ENCODE results near the gene DZIP1.
"Not testable (repeated sequence)": the region's sequence is repeated elsewhere in the genome, so short reads cannot be mapped to it uniquely, and the experiment has no call there.

Gene DZIP1

DNA sequence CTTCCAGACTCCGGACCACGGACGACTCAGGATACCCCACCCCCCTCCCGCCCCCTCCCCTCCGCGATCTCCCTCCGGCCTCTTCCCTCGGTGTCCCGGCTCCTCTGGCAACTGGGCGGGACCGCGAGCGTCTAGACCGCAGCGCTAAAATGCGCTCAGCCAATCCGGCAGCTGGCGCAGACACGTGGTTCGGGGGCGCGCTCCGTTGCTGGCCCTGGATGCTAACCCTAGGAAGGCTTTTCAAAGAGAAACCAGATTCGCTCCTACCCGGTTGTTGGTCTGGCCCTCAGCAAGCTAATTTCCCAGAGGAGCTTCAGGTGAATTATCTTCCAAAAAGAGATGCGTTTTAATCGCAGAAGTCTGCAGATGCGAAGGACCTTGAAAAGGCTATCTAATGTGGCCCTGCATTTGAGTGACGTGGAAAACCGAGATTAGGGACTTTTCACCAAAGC is at the start of gene DZIP1:
DZIP1 (minus strand) TSS at position 106 of the 452 bp plus-strand sequence. CDS start 2,677 bp downstream, outside the sequence.
- peak; percentile 39 for DNase-seq

- not testable (repeated sequence) for DNase-seq
These were observed 46.5 kb upstream of the DZIP1 start for GRCh38 chr13:95690986-95691385.

GRCh38 chr13:95689582-95689926 is 45.0 kb upstream of the DZIP1 start:
- DNase-seq, result no peak

DNA sequence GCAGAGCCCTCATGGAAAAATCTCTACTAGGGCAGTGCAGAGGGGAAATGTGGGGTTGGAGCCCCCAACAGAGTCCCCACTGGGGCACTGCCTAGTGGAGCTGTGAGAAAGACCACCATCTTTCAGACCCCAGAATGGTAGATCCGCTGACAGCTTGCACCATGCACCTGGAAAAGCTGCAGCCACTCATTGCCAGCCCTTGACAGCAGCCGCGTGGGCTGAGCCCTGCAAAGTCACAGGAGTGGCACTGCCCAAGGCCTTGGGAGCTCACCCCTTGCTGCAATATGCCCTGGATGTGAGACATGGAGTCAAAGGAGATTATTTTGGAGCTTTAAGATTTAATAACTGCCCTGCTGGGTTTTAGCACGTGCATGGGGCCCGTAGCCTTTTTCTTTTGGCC is 40.5 kb upstream of the DZIP1 start:
- DNase-seq, result not testable (repeated sequence)

DNA sequence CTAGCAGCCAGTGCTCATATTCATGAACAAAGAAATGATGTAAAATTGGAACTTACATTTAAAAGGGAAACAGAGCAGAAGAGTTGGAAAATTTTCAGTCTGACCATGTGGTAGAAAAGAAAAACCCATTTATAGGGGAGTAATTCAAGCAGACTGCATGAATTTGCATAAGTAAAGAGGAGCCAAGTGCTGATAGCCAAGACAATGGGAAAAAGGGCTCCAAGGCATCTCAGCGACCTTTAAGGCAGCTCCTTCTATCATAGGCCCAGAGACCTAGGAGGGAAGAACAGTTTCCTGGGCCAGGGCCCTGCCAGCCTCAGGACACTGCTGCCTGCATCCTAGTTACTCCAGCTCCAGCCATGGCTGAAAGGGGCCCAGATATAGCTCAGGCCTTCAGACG is 39.9 kb upstream of the DZIP1 start:
- DNase-seq, result no peak

GRCh38 chr13:95679722-95680121 is 35.2 kb upstream of the DZIP1 start:
- DNase-seq, result no peak

DNA sequence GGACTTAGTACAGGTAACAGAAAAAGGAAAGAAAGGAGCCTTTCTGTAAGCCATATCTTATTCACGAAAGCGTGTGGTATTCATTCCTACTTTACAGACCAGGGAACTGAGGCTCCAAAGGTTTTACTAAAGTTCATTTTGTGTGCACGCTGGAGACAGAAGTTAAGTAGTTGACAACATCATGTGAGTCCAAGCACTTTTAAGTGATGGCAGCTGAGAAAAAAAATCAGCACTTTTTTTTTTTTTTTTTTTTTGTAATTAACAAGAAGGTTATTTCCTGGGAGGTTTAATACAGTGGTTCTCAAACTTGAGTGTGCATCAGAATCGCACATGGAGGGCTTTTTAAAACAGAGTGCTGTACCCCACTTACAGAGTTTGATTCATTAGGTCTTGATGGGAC is 34.5 kb upstream of the DZIP1 start:
- no peak for DNase-seq

GRCh38 chr13:95677564-95678266 is 33.2 kb upstream of the DZIP1 start:
- DNase-seq, result no peak

- DNase-seq, result peak; percentile 100
These were observed 32.5 kb upstream of the DZIP1 start, which contains the start of gene DNAJC3 for GRCh38 chr13:95676762-95677563. Gene DNAJC3 (plus strand): TSS chr13:95677139. CDS start chr13:95677256, 117 bp downstream.

DNA sequence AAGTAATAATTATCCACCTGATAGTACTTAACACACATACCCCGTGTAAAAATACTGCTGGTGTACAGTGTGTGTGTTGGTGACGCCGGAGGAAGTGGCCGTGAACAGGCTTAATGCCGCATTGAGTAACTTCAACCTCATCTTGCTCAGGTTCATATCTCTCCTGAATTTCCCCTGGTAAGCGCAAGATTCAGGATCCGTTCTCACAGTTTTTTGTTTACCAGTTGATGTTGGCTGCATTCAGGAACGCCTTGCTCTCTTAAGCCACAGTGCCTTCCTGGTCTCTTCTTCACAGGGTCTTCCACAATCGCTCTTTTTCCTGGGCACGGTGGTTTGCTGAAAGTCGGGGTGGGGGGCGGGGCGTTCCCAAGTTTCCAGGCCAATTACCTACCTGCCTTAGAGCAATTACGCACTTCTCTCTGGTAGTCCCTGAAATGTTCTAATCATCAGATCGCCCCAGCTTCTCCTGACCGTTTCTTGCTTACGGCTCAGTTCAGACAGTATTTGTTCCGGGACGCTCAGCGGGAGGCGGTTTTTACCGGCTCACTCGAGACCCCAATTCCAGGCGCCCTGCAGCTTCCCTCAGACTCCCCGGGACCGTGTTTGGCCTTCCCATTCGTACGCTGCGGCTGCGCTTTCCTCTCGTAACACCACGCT is 31.7 kb upstream of the DZIP1 start:
- DNase-seq, result no peak

- DNase-seq, result no peak
These were observed 27.1 kb upstream of the DZIP1 start for GRCh38 chr13:95671597-95671996.

GRCh38 chr13:95667235-95667634 is 22.7 kb upstream of the DZIP1 start:
- DNase-seq, result not testable (repeated sequence)

DNA sequence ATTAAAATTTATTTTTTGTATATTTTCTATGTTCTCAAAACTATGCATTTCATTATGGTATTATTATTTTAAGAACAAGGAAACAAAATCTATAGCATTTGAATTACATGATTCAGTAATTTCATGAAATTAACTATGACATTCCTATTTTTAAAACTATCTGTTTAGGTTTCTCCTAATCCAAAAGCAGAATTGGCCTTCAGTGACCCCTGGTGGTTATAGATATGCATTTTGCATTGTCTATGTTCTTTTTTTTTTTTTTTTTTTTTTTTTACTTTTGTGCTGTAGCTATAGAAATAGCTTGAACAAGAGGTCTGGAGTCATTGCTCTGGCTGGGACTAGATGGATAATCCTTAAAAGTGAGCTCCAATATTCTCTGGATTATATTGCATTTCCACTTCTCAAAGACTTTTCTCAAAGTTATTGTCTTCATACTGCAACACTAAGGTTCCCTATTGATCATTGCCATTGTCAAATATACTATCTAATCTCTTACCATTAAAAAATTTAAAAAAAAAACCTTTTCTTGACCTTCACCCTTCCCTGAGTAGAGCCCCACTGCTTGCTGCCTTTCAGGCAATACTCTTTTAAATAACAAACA is 16.6 kb upstream of the DZIP1 start:
- DNase-seq, result peak; percentile 33

DNA sequence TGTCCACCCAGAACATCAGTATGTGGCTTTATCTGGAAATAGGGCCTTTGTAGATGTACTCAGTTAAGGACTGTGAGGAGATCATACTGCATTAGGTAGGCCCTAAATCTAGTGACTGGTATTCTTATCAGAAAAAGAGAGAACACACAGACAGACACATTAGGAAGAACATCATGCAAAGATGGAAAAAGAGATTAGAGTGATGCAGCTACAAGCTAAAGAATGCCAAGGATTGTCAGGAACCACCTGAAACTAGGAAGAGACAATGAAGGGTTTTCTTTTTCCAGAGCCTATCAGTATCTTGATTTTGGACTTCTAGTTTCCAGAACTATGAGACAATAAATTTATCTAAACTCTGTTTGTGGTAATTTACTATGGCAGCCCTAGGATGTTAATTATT is 15.0 kb upstream of the DZIP1 start:
- DNase-seq, result no peak

DNA sequence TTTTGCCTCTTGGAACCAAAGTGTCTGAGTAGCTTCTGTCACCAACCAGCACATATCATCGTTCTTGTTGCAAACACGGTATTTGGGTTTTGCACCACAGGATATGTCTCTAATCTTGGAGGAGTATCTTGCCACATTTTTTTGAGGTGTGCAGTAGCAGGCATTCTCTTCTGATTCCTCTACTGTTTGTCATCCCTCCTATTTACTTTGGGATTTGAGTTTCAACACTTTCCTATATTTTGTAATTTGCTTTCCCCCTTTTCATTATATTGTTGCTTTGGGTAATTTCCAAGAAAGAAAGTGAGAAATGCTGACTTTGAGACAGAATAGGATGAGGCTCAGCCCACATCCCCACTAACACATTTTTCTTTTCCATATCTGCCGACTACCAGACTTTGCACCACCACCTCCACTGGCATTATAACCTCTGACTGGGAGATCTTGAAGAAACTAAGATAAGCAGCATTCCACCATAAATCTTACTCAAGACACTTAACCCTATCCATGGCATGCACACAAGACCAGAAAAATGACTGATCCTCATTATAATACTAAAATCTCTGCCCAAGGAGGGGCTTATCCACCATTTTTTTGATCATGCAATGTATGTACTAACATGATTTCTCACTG is 12.0 kb upstream of the DZIP1 start:
- no peak for DNase-seq

- DNase-seq, result no peak
These were observed 8.3 kb upstream of the DZIP1 start for GRCh38 chr13:95652821-95653220.

- no peak for DNase-seq
These were observed 7.8 kb upstream of the DZIP1 start for GRCh38 chr13:95652244-95652764.

DNA sequence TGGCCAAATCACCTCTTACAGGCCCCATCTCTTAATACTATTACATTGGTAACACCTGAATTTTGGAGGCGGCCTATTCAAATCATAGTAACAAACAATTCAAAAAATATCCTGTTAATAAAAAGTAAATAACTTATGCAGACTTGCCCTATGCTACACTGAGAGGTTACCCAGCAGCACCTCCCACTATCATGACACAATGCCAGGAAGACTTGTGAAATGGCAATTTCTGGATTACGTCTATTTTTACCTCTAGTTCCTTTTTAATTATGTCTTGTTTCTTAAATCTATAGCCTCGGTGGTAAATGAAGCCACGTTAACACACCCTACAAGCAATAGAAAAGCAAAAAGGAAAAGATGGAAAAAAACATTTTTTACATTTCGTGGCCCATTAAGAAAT is 6.2 kb upstream of the DZIP1 start:
- DNase-seq, result no peak

DNA sequence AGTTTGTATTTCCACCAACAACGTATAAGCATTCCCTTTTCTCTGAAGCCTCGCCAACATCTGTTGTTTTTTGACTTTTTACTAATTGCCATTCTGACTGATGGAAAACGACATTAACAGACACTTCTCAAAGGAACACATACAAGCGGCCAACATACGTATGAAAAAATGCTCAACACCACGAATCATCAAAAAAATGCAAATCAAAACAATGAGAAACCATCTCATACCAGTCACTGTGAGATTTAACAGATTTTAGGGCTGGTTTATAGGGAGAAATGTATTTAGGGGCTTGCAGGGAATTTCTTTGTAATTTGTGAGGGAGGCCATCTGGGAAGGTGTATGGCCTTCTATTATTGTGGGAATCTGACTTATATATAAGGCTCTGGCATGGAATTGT is 2.8 kb upstream of the DZIP1 start:
- DNase-seq, result no peak

GRCh38 chr13:95643936-95644598 is 439 bp downstream of the DZIP1 start:
- no peak for DNase-seq

GRCh38 chr13:95643571-95643935 is 953 bp downstream of the DZIP1 start:
- DNase-seq, result no peak

DNA sequence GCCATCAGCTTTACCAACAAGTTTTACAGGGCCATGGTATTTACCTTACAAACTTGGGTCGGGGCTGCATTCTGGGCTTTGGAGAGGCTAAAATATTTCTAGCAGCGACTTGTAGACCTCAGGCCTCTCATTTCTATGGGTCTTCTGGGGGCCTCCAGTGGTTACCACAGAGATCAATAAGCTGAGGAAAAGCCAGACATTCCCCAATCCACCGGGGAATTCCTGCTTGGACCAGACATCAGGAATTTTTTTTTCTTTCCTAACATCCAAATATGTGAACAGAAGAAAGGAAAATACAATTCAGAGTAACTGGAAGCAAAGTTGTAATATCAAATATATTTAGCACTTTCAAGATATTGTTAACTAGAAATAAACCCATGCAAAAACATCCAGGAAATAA is 1.5 kb downstream of the DZIP1 start:
- no peak for DNase-seq

All from GDM1 (cell line).